GM23338 (cell line): ENCODE measurements around the gene SLC35A3. TPM values are rescaled to one million over a fixed set of nuclear protein-coding genes. Genes with fewer than 3 reads are reported as not detected.

Source experiments
- ATAC-seq: fragments of 200-7000 bp; cut with Tn5 transposase; 3 replicates; pipeline ENCODE4 v1.9.1; 2020
- DNase-seq: peaks from one replicate; pipeline ENCODE4 v3.0.0-alpha.2; 2015; ENCODE audit warnings: low spot score
- H2AFZ ChIP-seq: fragments of 200-600 bp; sonication (generic); 2 replicates; pipeline ENCODE4 v1.8.0; 2016; ENCODE audit warnings: antibody characterized with exemption, mild to moderate bottlenecking, moderate library complexity
- H3F3A ChIP-seq: fragments of 200-600 bp; sonication (generic); replicated peaks from 2 replicates; pipeline ENCODE4 v1.8.0; 2017; ENCODE audit warnings: antibody characterized with exemption, mixed run types, low read depth
- H3K27ac ChIP-seq: fragments of 200-600 bp; sonication (generic); 2 replicates; pipeline ENCODE4 v1.6.1; 2016; ENCODE audit warnings: low read depth
- H3K27me3 ChIP-seq: fragments of 200-600 bp; sonication (generic); 2 replicates; pipeline ENCODE4 v1.8.0; 2016; ENCODE audit warnings: mild to moderate bottlenecking, mixed run types, moderate library complexity; ENCODE audit not compliant: insufficient read depth
- H3K36me3 ChIP-seq: fragments of 200-600 bp; sonication (generic); 2 replicates; pipeline ENCODE4 v1.8.0; 2016; ENCODE audit warnings: mild to moderate bottlenecking; ENCODE audit not compliant: insufficient read depth
- H3K4me1 ChIP-seq: fragments of 200-600 bp; sonication (generic); 2 replicates; pipeline ENCODE4 v1.8.0; 2016; ENCODE audit warnings: mild to moderate bottlenecking, moderate library complexity; ENCODE audit not compliant: insufficient read depth
- H3K4me2 ChIP-seq: fragments of 200-600 bp; sonication (generic); 2 replicates; pipeline ENCODE4 v1.7.1; 2017; ENCODE audit warnings: mixed run types
- H3K4me3 ChIP-seq: fragments of 200-600 bp; sonication (generic); 2 replicates; pipeline ENCODE4 v1.6.1; 2016; ENCODE audit warnings: mixed run types
- H3K79me2 ChIP-seq: fragments of 200-600 bp; sonication (generic); replicated peaks from 2 replicates; pipeline ENCODE4 v1.8.0; 2017; ENCODE audit warnings: mild to moderate bottlenecking; ENCODE audit not compliant: insufficient read depth
- H3K9me2 ChIP-seq: fragments of 200-600 bp; sonication (generic); 2 replicates; pipeline ENCODE4 v1.8.0; 2017; ENCODE audit not compliant: insufficient read depth
- H4K20me1 ChIP-seq: fragments of 200-600 bp; sonication (generic); replicated peaks from 2 replicates; pipeline ENCODE4 v1.8.0; 2017; ENCODE audit warnings: mild to moderate bottlenecking; ENCODE audit not compliant: insufficient read depth
- H3K27ac Mint-ChIP-seq: 2 replicates; pipeline ENCODE4 v1.8.0; 2020; ENCODE audit warnings: inconsistent platforms, mild to moderate bottlenecking, moderate library complexity, mixed read lengths
- H3K27me3 Mint-ChIP-seq: 3 replicates; pipeline ENCODE4 v1.8.0; 2022; ENCODE audit warnings: low read depth, mild to moderate bottlenecking, moderate library complexity, mixed read lengths, inconsistent platforms; ENCODE audit not compliant: insufficient read depth, poor library complexity
- H3K36me3 Mint-ChIP-seq: 3 replicates; pipeline ENCODE4 v1.8.0; 2021; ENCODE audit warnings: low read depth, mild to moderate bottlenecking, inconsistent platforms, moderate library complexity, mixed read lengths
- H3K4me1 Mint-ChIP-seq: 3 replicates; pipeline ENCODE4 v1.8.0; 2020; ENCODE audit warnings: mild to moderate bottlenecking, inconsistent platforms, mixed read lengths
- H3K4me3 Mint-ChIP-seq: 3 replicates; pipeline ENCODE4 v1.8.0; 2021; ENCODE audit warnings: moderate library complexity, mild to moderate bottlenecking, inconsistent platforms, mixed read lengths
- H3K9me3 Mint-ChIP-seq: 3 replicates; pipeline ENCODE4 v1.8.0; 2020; ENCODE audit warnings: moderate library complexity, mild to moderate bottlenecking, inconsistent platforms, mixed read lengths
- CREB1 ChIP-seq: fragments of 250-450 bp; sonication (Bioruptor Pico); IDR thresholded peaks from 2 replicates; pipeline ENCODE4 v1.5.0; 2020; ENCODE audit warnings: low read depth, mild to moderate bottlenecking, moderate library complexity
- JUNB ChIP-seq: IDR thresholded peaks from one replicate; pipeline ENCODE4 v1.6.1; 2016; ENCODE audit warnings: antibody characterized with exemption; ENCODE audit not compliant: unreplicated experiment
- NANOG ChIP-seq: IDR thresholded peaks from 2 replicates; pipeline ENCODE4 v1.6.1; 2016; ENCODE audit warnings: antibody characterized with exemption, borderline replicate concordance
- POLR2AphosphoS5 ChIP-seq: IDR thresholded peaks from 2 replicates; pipeline ENCODE4 v1.6.1; 2016; ENCODE audit warnings: antibody characterized with exemption, low read depth
- STAT1 ChIP-seq: IDR thresholded peaks from one replicate; pipeline ENCODE4 v1.6.1; 2016; ENCODE audit warnings: antibody characterized with exemption; ENCODE audit not compliant: unreplicated experiment
- ZNF114 ChIP-seq: fragments of 250-450 bp; sonication (Bioruptor Pico); IDR thresholded peaks from 2 replicates; pipeline ENCODE4 v1.5.0; 2020; ENCODE audit warnings: mild to moderate bottlenecking, moderate library complexity
- ZNF331 ChIP-seq: fragments of 250-450 bp; sonication (Bioruptor Pico); IDR thresholded peaks from 2 replicates; pipeline ENCODE4 v1.5.0; 2020; ENCODE audit warnings: low read depth, mild to moderate bottlenecking, moderate library complexity
- polyA plus RNA-seq: library from polyadenylated mRNA; unstranded; fragments of >200 nt; fragmentation: Nextera tagmentation; extraction: Ambion mirVana; gene quantifications from 2 replicates; pipeline ENCODE4 v1.2.1, GENCODE V29; 2016
- total RNA-seq: library from RNA; depleted of rRNA; stranded (reverse); fragments of >200 nt; shearing (Covaris generic); gene quantifications from 2 replicates; pipeline ENCODE4 v1.2.3, GENCODE V29; 2014
- TF ChIP-seq, protein P1 (sequence below): IDR thresholded peaks from one replicate; pipeline ENCODE4 v1.6.1; 2018; ENCODE audit warnings: antibody characterized with exemption; ENCODE audit not compliant: unreplicated experiment
- TF ChIP-seq, protein P2 (sequence below): fragments of 250-450 bp; sonication (Bioruptor Pico); IDR thresholded peaks from 2 replicates; pipeline ENCODE4 v1.5.0; 2020; ENCODE audit warnings: mild to moderate bottlenecking, moderate library complexity
- TF ChIP-seq, protein P3 (sequence below), 2 experiments: fragments of 200-600 bp in 1 of 2; sonication (generic) in 1 of 2; conservative IDR thresholded peaks; 2 replicates each; pipeline versions ENCODE4 v1.5.1 to v1.6.1; 2016 to 2017; ENCODE audit warnings: antibody characterized with exemption in 2 of 2, low read depth in 2 of 2, mild to moderate bottlenecking in 2 of 2, moderate library complexity in 1 of 2

SLC35A3 gene
- total and polyA plus RNA-seq, 2 experiments from 2014 or later = 7.6 to 27.2 TPM

DNA sequence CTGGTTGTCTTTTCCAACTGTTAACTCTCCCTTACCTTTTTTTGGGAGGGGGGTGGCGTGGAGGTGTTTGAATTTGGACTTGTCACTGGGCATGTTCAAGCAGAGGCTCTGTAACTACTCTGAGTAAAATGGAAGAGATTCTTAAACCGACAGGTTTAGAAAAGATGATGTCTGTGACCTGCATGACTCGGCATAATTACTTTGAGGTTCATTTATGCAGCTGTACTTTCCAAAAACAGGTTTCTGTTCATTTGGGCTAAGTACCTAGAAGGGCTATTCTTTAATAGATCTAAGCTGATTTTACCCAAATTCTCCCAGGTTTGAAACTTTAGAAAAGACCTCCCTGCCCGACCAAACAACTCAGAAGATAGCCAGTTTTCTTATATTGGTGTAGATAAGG, 80.3 kb downstream of the SLC35A3 start:
- H3K4me1 Mint-ChIP-seq = peaks cover 34% of the 10 kb centered on the region
- no peak overlapping the region for H2AFZ ChIP-seq
- H3K36me3 Mint-ChIP-seq = peaks cover 10% of the 10 kb centered on the region; the same call in 2 of the 3 replicates
- peaks cover 38% of the 10 kb centered on the region for H3K4me1 ChIP-seq
- TF ChIP-seq CREB1 (CRISPR knock-in tag) (no peak), POLR2AphosphoS5 (no peak), JUNB (no peak), ZNF114 (no peak), STAT1 (no peak), ZNF331 (CRISPR knock-in tag) (no peak), NANOG (no peak)
- TF ChIP-seq, protein P1, sequence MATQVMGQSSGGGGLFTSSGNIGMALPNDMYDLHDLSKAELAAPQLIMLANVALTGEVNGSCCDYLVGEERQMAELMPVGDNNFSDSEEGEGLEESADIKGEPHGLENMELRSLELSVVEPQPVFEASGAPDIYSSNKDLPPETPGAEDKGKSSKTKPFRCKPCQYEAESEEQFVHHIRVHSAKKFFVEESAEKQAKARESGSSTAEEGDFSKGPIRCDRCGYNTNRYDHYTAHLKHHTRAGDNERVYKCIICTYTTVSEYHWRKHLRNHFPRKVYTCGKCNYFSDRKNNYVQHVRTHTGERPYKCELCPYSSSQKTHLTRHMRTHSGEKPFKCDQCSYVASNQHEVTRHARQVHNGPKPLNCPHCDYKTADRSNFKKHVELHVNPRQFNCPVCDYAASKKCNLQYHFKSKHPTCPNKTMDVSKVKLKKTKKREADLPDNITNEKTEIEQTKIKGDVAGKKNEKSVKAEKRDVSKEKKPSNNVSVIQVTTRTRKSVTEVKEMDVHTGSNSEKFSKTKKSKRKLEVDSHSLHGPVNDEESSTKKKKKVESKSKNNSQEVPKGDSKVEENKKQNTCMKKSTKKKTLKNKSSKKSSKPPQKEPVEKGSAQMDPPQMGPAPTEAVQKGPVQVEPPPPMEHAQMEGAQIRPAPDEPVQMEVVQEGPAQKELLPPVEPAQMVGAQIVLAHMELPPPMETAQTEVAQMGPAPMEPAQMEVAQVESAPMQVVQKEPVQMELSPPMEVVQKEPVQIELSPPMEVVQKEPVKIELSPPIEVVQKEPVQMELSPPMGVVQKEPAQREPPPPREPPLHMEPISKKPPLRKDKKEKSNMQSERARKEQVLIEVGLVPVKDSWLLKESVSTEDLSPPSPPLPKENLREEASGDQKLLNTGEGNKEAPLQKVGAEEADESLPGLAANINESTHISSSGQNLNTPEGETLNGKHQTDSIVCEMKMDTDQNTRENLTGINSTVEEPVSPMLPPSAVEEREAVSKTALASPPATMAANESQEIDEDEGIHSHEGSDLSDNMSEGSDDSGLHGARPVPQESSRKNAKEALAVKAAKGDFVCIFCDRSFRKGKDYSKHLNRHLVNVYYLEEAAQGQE = no peak
- TF ChIP-seq, protein P2, sequence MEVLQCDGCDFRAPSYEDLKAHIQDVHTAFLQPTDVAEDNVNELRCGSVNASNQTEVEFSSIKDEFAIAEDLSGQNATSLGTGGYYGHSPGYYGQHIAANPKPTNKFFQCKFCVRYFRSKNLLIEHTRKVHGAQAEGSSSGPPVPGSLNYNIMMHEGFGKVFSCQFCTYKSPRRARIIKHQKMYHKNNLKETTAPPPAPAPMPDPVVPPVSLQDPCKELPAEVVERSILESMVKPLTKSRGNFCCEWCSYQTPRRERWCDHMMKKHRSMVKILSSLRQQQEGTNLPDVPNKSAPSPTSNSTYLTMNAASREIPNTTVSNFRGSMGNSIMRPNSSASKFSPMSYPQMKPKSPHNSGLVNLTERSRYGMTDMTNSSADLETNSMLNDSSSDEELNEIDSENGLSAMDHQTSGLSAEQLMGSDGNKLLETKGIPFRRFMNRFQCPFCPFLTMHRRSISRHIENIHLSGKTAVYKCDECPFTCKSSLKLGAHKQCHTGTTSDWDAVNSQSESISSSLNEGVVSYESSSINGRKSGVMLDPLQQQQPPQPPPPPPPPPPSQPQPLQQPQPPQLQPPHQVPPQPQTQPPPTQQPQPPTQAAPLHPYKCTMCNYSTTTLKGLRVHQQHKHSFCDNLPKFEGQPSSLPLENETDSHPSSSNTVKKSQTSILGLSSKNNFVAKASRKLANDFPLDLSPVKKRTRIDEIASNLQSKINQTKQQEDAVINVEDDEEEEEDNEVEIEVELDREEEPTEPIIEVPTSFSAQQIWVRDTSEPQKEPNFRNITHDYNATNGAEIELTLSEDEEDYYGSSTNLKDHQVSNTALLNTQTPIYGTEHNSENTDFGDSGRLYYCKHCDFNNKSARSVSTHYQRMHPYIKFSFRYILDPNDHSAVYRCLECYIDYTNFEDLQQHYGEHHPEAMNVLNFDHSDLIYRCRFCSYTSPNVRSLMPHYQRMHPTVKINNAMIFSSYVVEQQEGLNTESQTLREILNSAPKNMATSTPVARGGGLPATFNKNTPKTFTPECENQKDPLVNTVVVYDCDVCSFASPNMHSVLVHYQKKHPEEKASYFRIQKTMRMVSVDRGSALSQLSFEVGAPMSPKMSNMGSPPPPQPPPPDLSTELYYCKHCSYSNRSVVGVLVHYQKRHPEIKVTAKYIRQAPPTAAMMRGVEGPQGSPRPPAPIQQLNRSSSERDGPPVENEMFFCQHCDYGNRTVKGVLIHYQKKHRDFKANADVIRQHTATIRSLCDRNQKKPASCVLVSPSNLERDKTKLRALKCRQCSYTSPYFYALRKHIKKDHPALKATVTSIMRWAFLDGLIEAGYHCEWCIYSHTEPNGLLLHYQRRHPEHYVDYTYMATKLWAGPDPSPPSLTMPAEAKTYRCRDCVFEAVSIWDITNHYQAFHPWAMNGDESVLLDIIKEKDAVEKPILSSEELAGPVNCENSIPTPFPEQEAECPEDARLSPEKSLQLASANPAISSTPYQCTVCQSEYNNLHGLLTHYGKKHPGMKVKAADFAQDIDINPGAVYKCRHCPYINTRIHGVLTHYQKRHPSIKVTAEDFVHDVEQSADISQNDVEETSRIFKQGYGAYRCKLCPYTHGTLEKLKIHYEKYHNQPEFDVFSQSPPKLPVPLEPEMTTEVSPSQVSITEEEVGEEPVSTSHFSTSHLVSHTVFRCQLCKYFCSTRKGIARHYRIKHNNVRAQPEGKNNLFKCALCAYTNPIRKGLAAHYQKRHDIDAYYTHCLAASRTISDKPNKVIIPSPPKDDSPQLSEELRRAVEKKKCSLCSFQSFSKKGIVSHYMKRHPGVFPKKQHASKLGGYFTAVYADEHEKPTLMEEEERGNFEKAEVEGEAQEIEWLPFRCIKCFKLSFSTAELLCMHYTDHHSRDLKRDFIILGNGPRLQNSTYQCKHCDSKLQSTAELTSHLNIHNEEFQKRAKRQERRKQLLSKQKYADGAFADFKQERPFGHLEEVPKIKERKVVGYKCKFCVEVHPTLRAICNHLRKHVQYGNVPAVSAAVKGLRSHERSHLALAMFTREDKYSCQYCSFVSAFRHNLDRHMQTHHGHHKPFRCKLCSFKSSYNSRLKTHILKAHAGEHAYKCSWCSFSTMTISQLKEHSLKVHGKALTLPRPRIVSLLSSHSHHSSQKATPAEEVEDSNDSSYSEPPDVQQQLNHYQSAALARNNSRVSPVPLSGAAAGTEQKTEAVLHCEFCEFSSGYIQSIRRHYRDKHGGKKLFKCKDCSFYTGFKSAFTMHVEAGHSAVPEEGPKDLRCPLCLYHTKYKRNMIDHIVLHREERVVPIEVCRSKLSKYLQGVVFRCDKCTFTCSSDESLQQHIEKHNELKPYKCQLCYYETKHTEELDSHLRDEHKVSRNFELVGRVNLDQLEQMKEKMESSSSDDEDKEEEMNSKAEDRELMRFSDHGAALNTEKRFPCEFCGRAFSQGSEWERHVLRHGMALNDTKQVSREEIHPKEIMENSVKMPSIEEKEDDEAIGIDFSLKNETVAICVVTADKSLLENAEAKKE (CRISPR knock-in tag) = no peak
- TF ChIP-seq, protein P3, sequence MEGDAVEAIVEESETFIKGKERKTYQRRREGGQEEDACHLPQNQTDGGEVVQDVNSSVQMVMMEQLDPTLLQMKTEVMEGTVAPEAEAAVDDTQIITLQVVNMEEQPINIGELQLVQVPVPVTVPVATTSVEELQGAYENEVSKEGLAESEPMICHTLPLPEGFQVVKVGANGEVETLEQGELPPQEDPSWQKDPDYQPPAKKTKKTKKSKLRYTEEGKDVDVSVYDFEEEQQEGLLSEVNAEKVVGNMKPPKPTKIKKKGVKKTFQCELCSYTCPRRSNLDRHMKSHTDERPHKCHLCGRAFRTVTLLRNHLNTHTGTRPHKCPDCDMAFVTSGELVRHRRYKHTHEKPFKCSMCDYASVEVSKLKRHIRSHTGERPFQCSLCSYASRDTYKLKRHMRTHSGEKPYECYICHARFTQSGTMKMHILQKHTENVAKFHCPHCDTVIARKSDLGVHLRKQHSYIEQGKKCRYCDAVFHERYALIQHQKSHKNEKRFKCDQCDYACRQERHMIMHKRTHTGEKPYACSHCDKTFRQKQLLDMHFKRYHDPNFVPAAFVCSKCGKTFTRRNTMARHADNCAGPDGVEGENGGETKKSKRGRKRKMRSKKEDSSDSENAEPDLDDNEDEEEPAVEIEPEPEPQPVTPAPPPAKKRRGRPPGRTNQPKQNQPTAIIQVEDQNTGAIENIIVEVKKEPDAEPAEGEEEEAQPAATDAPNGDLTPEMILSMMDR (conservative IDR thresholded peaks at IDR 0.05; ENCODE audit: low read depth in 2 of 2) = no peak
- H3F3A ChIP-seq = no peaks in the 10 kb centered on the region
- H4K20me1 ChIP-seq = peaks cover 11% of the 10 kb centered on the region
- H3K4me3 ChIP-seq = no peak overlapping the region
- no peaks in the 10 kb centered on the region for H3K9me2 ChIP-seq
- H3K79me2 ChIP-seq = peaks cover 100% of the 10 kb centered on the region
- H3K9me3 Mint-ChIP-seq = no peaks in the 10 kb centered on the region
- peaks cover 2% of the 10 kb centered on the region for H3K27me3 Mint-ChIP-seq
- H3K27ac ChIP-seq = no peak overlapping the region
- no peak overlapping the region for H3K4me3 Mint-ChIP-seq
- no peak overlapping the region for H3K4me2 ChIP-seq
- H3K27ac Mint-ChIP-seq = peak overlapping the region; percentile 95
- ATAC-seq = no peak
- no peaks in the 10 kb centered on the region for H3K27me3 ChIP-seq
- DNase-seq = no peak
- H3K36me3 ChIP-seq = peaks cover 3% of the 10 kb centered on the region; the same call in 1 of the 2 replicates
